ENCODE data around the gene ISM1.

GRCh38 chr20:13238001-13238653, 17.1 kb downstream of the ISM1 start:
- TF ChIP-seq CTCF (IDR thresholded peaks at IDR 0.05) (no peak), POLR2A (IDR thresholded peaks at IDR 0.05) (no peak), EP300 (IDR thresholded peaks at IDR 0.05; ENCODE audit: low read depth) (no peak), POLR2AphosphoS5 (IDR thresholded peaks at IDR 0.05) (no peak)

All from transverse colon (tissue), 4 donors.